Stimulated activated CD8-positive, alpha-beta memory T cell treated with anti-CD3 and anti-CD28 coated beads, Interleukin-2, amount 100 ng/mL, for 48 hours (primary cell): ENCODE measurements around the gene SULT2B1.
"Not testable (repeated sequence)": the region's sequence is repeated elsewhere in the genome, so short reads cannot be mapped to it uniquely, and the experiment has no call there.

Experiments
- DNase-seq, 2 donors: peaks; one replicate each; pipeline ENCODE4 v3.0.0-alpha.2; 2020; ENCODE audit warnings: low read depth in 2 of 2

SULT2B1 gene

GRCh38 chr19:48529156-48529555, 22.8 kb upstream of the SULT2B1 start:
- no peak for DNase-seq

- DNase-seq, result no peak
These were observed 21.8 kb upstream of the SULT2B1 start for GRCh38 chr19:48530066-48530720.

GRCh38 chr19:48530770-48531169, 21.2 kb upstream of the SULT2B1 start:
- no peak for DNase-seq

- no peak for DNase-seq
These were observed 18.2 kb upstream of the SULT2B1 start for GRCh38 chr19:48533770-48534169.

- DNase-seq, result no peak
These were observed 14.4 kb upstream of the SULT2B1 start for GRCh38 chr19:48537541-48537940.

- not testable (repeated sequence) for DNase-seq
These were observed 13.9 kb upstream of the SULT2B1 start for GRCh38 chr19:48538057-48538456.

- no peak for DNase-seq
These were observed 12.4 kb upstream of the SULT2B1 start for GRCh38 chr19:48539503-48540096.

- DNase-seq, result no peak
These were observed 11.9 kb upstream of the SULT2B1 start for GRCh38 chr19:48540110-48540509.

GRCh38 chr19:48541813-48542212, 10.2 kb upstream of the SULT2B1 start:
- DNase-seq, result no peak

GRCh38 chr19:48543121-48543710, 8.8 kb upstream of the SULT2B1 start:
- DNase-seq, result no peak

- DNase-seq, result no peak
These were observed 6.9 kb upstream of the SULT2B1 start for GRCh38 chr19:48544856-48545750.

- no peak for DNase-seq
These were observed 4.2 kb upstream of the SULT2B1 start for GRCh38 chr19:48547722-48548121.

- DNase-seq, result no peak
These were observed 3.6 kb upstream of the SULT2B1 start for GRCh38 chr19:48548253-48548911.

- DNase-seq, result no peak
These were observed 2.6 kb upstream of the SULT2B1 start for GRCh38 chr19:48549380-48549779.

GRCh38 chr19:48552406-48553322, 692 bp downstream of the SULT2B1 start:
- DNase-seq, result no peak

GRCh38 chr19:48553676-48554384, 1.9 kb downstream of the SULT2B1 start:
- no peak for DNase-seq

GRCh38 chr19:48554385-48555091, 2.6 kb downstream of the SULT2B1 start:
- DNase-seq, result no peak

- DNase-seq, result no peak
These were observed 4.2 kb downstream of the SULT2B1 start for GRCh38 chr19:48556163-48556562.

GRCh38 chr19:48556825-48557224, 4.9 kb downstream of the SULT2B1 start:
- DNase-seq, result no peak
